COLO668 (cell line): ENCODE results near the gene ZNFX1.

ENCODE experiments used
- DNase-seq: peaks from one replicate; lab custom pipeline; 2025; ENCODE audit not compliant: unreplicated experiment; lab: John Stamatoyannopoulos, UW

The ZNFX1 gene

DNA sequence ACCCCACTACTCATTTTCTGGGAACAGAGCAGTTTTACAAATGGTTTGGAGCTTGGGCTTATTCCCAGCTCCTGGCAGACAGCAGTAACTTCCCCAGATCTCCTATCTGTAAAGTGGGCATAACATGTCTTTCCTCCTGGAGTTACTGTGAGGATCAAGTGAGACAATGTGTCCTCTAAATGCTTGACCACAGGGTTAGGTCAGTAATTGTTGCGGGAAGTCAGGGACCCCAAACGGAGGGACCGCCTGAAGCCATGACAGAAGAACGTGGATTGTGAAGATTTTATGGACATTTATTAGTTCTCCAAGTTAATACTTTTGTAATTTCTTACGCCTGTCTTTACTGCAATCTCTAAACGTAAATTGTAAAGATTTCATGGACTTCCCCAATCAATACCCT is 15.3 kb upstream of the ZNFX1 start:
- DNase-seq = no peak

- no peak for DNase-seq
Observed at GRCh38 chr20:49292010-49292409, 14.2 kb upstream of the ZNFX1 start.

DNA sequence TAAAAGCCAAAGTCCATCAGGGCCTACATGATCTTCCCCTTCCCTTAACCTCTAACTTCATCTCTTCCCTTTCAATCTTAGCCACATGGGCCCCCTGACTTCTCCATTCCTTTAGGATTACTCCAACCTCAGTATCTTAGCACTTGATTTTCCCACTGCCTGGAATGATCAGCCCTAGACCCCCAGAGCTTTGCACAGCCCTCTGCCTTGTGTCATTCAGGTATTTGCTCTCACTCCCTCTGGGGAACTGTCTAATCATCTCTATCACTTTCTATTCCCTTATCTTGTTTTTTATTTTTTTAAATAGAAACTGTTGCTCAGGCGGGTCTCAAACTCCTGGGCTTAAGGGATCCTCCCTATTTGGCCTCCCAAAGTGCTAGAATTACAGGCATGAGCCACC is 13.3 kb upstream of the ZNFX1 start:
- no peak for DNase-seq

DNA sequence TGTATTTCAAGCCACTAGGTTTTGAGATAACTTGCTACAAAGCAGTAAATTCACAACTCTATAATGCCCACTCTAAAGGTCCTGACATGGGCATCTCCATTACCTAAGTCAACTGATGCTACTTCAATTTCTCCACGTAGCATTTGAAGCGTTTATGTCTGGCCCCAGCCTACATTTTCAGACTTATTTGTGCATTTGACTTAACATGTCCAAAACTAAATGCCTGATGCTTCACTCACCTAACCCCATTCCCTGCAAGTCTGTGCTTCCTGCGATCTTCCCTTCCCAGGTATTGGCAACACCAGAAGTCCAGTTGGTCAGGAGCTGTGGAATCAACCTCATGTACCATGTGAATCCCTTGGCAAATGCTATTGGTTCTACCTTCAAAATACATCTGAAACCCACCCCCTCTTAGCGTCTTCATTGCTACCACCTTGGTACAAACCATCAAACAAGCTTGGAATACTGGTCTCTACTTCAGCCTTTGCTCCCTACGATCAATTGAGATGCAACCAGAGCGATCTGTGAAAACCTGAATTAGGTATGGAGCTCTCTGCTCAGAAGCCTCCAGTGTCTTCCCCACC is 12.8 kb upstream of the ZNFX1 start:
- DNase-seq = no peak

GRCh38 chr20:49288784-49289696 is 11.2 kb upstream of the ZNFX1 start:
- no peak for DNase-seq

- no peak for DNase-seq
Observed at GRCh38 chr20:49288250-49288751, 10.4 kb upstream of the ZNFX1 start.

DNA sequence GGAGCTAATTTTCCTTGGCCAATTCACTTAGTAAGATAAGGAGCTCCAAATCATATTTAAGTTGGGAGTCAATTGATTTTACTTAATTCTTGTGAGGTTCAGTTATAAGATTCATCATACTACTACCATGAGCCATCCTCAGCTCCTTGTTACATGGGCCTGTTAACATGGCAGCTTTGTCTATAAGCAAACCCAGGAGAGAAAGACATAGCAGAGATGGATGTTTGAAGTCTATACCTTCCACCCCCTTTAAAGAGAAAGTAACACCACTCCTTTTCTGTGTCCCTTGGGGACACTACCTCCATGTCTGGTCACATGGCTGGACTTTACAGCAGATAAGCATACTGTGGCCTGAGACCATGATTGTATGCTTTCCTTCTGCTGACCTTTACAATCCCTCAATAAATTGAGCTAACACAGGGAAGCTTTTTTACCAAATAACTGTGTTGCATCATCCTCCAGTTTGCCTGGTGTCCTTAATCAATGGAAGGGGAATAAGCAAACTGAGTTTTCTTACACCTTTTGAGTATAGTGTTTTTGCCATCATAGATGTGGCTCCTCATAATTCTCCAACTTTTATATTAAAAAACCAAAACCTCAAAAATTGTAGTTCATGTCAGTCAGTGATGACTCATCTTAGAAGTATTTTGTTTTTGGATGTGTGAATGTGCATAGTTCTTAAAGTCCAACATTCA is 9.8 kb upstream of the ZNFX1 start:
- DNase-seq = no peak

GRCh38 chr20:49286689-49287551 is 9.1 kb upstream of the ZNFX1 start:
- DNase-seq = no peak

DNA sequence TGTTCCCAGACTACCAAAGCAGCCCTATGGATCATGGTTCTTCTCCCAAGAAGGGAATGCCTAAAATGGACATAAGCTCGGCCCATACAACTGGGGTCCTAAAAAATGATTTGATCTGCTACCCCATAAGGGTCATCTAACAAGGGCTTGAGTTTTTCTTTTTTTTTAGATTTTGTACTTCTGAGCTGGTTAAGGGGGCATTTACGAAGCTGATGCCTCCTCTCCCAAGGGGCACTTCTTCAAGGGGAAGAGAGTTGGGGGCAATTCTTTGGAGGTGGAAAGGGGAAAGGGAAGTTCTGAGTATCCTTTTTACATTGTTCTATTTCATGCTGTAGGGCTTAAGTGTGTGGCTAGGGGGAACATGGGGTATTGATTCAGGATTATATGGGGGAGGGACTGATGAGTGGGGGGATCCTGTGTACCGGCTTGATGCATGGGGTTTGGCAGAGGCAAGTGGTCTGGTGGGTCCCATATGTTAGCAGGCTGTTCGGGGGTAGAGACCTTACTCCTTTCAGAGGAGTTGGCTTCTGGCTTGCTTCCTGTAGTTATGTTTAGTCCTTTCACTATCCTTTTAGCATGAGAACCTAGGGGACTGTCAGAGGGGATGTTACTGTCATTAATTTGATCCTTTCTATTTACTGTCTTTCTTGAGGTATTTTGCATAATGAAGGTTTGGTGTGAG is 8.1 kb upstream of the ZNFX1 start:
- no peak for DNase-seq

DNA sequence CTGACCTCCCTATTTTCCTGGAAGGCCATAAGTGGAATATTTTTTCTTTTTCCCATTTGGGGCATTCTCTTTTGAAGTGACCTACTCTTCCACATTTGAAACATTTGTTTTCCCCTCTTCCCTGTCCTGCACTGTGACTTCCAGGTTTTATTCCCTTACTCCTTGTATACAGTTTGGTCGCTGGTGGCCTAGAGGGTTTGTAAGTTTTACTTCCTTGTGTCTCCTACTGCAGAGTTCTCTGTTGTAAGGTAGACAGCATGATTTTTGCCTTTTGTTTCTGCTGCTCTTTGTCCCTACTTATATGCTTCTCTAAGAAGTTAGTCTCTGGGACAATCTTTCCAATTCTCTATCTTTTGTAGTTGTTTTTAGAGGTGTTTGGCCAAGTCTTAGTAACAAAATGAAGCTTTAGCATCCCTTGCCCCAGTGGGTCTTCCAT is 7.4 kb upstream of the ZNFX1 start:
- DNase-seq = no peak

- no peak for DNase-seq
Observed at GRCh38 chr20:49284818-49285217, 7.0 kb upstream of the ZNFX1 start.

GRCh38 chr20:49283703-49284625 is 6.1 kb upstream of the ZNFX1 start:
- DNase-seq = no peak

DNA sequence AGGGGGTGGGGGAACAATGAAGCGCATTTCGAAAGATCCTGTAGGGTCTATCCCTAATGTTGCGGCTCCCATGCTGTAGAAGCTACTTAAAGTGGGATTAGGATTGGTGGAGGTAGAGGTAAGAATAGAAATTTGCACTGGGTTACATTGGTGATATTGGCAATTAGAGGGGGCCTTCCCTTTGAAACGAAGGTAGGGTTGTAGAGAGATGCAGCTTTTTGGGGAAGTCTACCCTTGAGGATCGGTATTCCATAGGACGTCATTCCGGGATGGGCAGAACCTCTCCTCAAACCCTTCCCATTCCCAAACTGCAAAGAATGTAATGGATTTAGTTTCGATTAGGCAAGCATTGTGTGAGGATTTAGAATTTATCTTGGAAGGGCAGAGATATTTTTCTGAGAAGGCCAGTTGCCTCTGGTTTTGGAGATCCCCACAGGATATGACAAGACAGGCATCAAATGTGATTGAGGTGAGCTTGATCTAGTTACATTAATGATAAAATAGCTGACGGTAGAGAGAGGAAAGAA is 5.4 kb upstream of the ZNFX1 start:
- DNase-seq = no peak

- no peak for DNase-seq
Observed at GRCh38 chr20:49282584-49283171, 4.8 kb upstream of the ZNFX1 start.

- no peak for DNase-seq
Observed at GRCh38 chr20:49281913-49282467, 4.1 kb upstream of the ZNFX1 start.

GRCh38 chr20:49281059-49281912 is 3.4 kb upstream of the ZNFX1 start:
- DNase-seq = peak; percentile 14

GRCh38 chr20:49280463-49281058 is 2.7 kb upstream of the ZNFX1 start:
- DNase-seq = no peak
